Activated naive CD4-positive, alpha-beta T cell treated with anti-CD3 and anti-CD28 coated beads for 36 hours (primary cell): ENCODE data around the gene ZNF438. TPM values are rescaled to one million over a fixed set of nuclear protein-coding genes. Genes with fewer than 3 reads are reported as not detected.

Experiments used
- CTCF ChIA-PET: fragments of 350-600 bp; sonication (Branson Sonifier 250); formaldehyde crosslinking; loops from one replicate; lab custom pipeline; 2021; ENCODE audit warnings: antibody characterized with exemption; lab: Charles Lee
- DNase-seq: peaks from one replicate; pipeline ENCODE4 v3.0.0-alpha.2; 2020
- H3K27ac Mint-ChIP-seq: one replicate; pipeline ENCODE4 v1.8.0; 2021; ENCODE audit warnings: mild to moderate bottlenecking, mixed read lengths
- H3K27me3 Mint-ChIP-seq: one replicate; pipeline ENCODE4 v1.8.0; 2021; ENCODE audit warnings: low read depth, mixed read lengths
- H3K36me3 Mint-ChIP-seq: one replicate; pipeline ENCODE4 v1.8.0; 2021; ENCODE audit warnings: low read depth, mixed read lengths
- H3K4me1 Mint-ChIP-seq: one replicate; pipeline ENCODE4 v1.8.0; 2021; ENCODE audit warnings: low read depth, mixed read lengths
- H3K4me3 Mint-ChIP-seq: one replicate; pipeline ENCODE4 v1.8.0; 2021; ENCODE audit warnings: mild to moderate bottlenecking, moderate library complexity, mixed read lengths
- H3K9me3 Mint-ChIP-seq: one replicate; pipeline ENCODE4 v1.8.0; 2021; ENCODE audit warnings: mixed read lengths
- intact Hi-C: fragments of 100-400 bp; cut with micrococcal nuclease; formaldehyde crosslinking; loops from one replicate; pipeline ENCODE4 v1.15.1; 2023
- total RNA-seq, 2 experiments: library from RNA; stranded (reverse); gene quantifications; one replicate each; pipeline ENCODE4 v1.2.3, GENCODE V29; 2021

Gene ZNF438
- total RNA-seq, 2 experiments from 2014 or later: 2.4 to 2.6 TPM

GRCh38 chr10:30842894-30843293 is 188.8 kb downstream of the ZNF438 start:
- H3K27ac Mint-ChIP-seq: no peak overlapping the region
- H3K9me3 Mint-ChIP-seq: no peaks in the 10 kb centered on the region
- CTCF ChIA-PET: no interaction called here
- intact Hi-C loops: no loop called here
- no peaks in the 10 kb centered on the region for H3K4me1 Mint-ChIP-seq
- no peaks in the 10 kb centered on the region for H3K27me3 Mint-ChIP-seq
- no peak for DNase-seq
- H3K4me3 Mint-ChIP-seq: no peak overlapping the region
- no peaks in the 10 kb centered on the region for H3K36me3 Mint-ChIP-seq

- CTCF ChIA-PET: no interaction called here
- no peaks in the 10 kb centered on the region for H3K36me3 Mint-ChIP-seq
- no peak overlapping the region for H3K27ac Mint-ChIP-seq
- H3K4me1 Mint-ChIP-seq: no peaks in the 10 kb centered on the region
- H3K9me3 Mint-ChIP-seq: no peaks in the 10 kb centered on the region
- DNase-seq: no peak
- H3K4me3 Mint-ChIP-seq: no peak overlapping the region
- no peaks in the 10 kb centered on the region for H3K27me3 Mint-ChIP-seq
- intact Hi-C loops: no loop called here
Measured at GRCh38 chr10:30842185-30842584, 189.5 kb downstream of the ZNF438 start.

- Mint-ChIP-seq H3K4me1 (no peaks in the 10 kb centered on the region), H3K27ac (no peak overlapping the region), H3K36me3 (no peaks in the 10 kb centered on the region), H3K27me3 (no peaks in the 10 kb centered on the region), H3K4me3 (no peak overlapping the region), H3K9me3 (no peaks in the 10 kb centered on the region)
- intact Hi-C loops: no loop called here
- no peak for DNase-seq
- CTCF ChIA-PET: no interaction called here
Measured at GRCh38 chr10:30840395-30841050, 191.1 kb downstream of the ZNF438 start.

- H3K36me3 Mint-ChIP-seq: no peaks in the 10 kb centered on the region
- CTCF ChIA-PET: no interaction called here
- H3K4me1 Mint-ChIP-seq: no peaks in the 10 kb centered on the region
- no peak overlapping the region for H3K27ac Mint-ChIP-seq
- intact Hi-C loops: no loop called here
- no peaks in the 10 kb centered on the region for H3K9me3 Mint-ChIP-seq
- H3K4me3 Mint-ChIP-seq: no peak overlapping the region
- no peak for DNase-seq
- no peaks in the 10 kb centered on the region for H3K27me3 Mint-ChIP-seq
Measured at GRCh38 chr10:30839652-30840051, 192.0 kb downstream of the ZNF438 start.

GRCh38 chr10:30836406-30836805 is 195.3 kb downstream of the ZNF438 start:
- H3K4me3 Mint-ChIP-seq: no peak overlapping the region
- no peaks in the 10 kb centered on the region for H3K27me3 Mint-ChIP-seq
- H3K27ac Mint-ChIP-seq: no peak overlapping the region
- CTCF ChIA-PET: no interaction called here
- H3K4me1 Mint-ChIP-seq: no peaks in the 10 kb centered on the region
- no peaks in the 10 kb centered on the region for H3K9me3 Mint-ChIP-seq
- intact Hi-C loops: no loop called here
- no peaks in the 10 kb centered on the region for H3K36me3 Mint-ChIP-seq
- no peak for DNase-seq

GRCh38 chr10:30835146-30835545 is 196.5 kb downstream of the ZNF438 start:
- Mint-ChIP-seq H3K36me3 (no peaks in the 10 kb centered on the region), H3K27me3 (no peaks in the 10 kb centered on the region), H3K9me3 (no peaks in the 10 kb centered on the region), H3K4me1 (no peaks in the 10 kb centered on the region), H3K27ac (no peak overlapping the region), H3K4me3 (no peak overlapping the region)
- intact Hi-C loops: no loop called here
- CTCF ChIA-PET: no interaction called here
- no peak for DNase-seq

- no peak for DNase-seq
- Mint-ChIP-seq H3K27ac (no peak overlapping the region), H3K27me3 (no peaks in the 10 kb centered on the region), H3K9me3 (no peaks in the 10 kb centered on the region), H3K4me1 (no peaks in the 10 kb centered on the region), H3K4me3 (no peak overlapping the region), H3K36me3 (no peaks in the 10 kb centered on the region)
- CTCF ChIA-PET: interaction anchor here (0.6 to 1.4 kb wide), 2 partner anchors 13 to 37 kb away, joined by 3 to 6 read pairs; no protein-coding TSS in a partner anchor
- intact Hi-C loops: no loop called here
Measured at GRCh38 chr10:30834651-30835050, 197.0 kb downstream of the ZNF438 start.

GRCh38 chr10:30834153-30834552 is 197.5 kb downstream of the ZNF438 start:
- no peak overlapping the region for H3K4me3 Mint-ChIP-seq
- intact Hi-C loops: no loop called here

GRCh38 chr10:30833628-30833970 is 198.1 kb downstream of the ZNF438 start:
- Mint-ChIP-seq H3K9me3 (no peaks in the 10 kb centered on the region), H3K27me3 (no peaks in the 10 kb centered on the region), H3K27ac (no peak overlapping the region), H3K4me1 (no peaks in the 10 kb centered on the region), H3K36me3 (no peaks in the 10 kb centered on the region), H3K4me3 (no peak overlapping the region)
- CTCF ChIA-PET: interaction anchor here (1.4 kb wide), 1 partner anchor 14 kb away, joined by 6 read pairs; no protein-coding TSS in a partner anchor
- intact Hi-C loops: no loop called here
- DNase-seq: no peak

More at GRCh38 chr10:30834153-30834552, 197.5 kb downstream of the ZNF438 start:
- CTCF ChIA-PET: interaction anchor here (0.6 to 1.4 kb wide), 2 partner anchors 13 to 37 kb away, joined by 3 to 6 read pairs; no protein-coding TSS in a partner anchor
- no peaks in the 10 kb centered on the region for H3K4me1 Mint-ChIP-seq
- H3K36me3 Mint-ChIP-seq: no peaks in the 10 kb centered on the region
- no peaks in the 10 kb centered on the region for H3K27me3 Mint-ChIP-seq
- no peak for DNase-seq
- no peaks in the 10 kb centered on the region for H3K9me3 Mint-ChIP-seq
- no peak overlapping the region for H3K27ac Mint-ChIP-seq

GRCh38 chr10:30832749-30833627 is 198.7 kb downstream of the ZNF438 start:
- CTCF ChIA-PET: interaction anchor here (1.4 kb wide), 1 partner anchor 14 kb away, joined by 6 read pairs; no protein-coding TSS in a partner anchor
- Mint-ChIP-seq H3K36me3 (no peaks in the 10 kb centered on the region), H3K27me3 (no peaks in the 10 kb centered on the region), H3K4me1 (no peaks in the 10 kb centered on the region), H3K27ac (no peak overlapping the region), H3K9me3 (no peaks in the 10 kb centered on the region), H3K4me3 (no peak overlapping the region)
- intact Hi-C loops: no loop called here
- DNase-seq: no peak

GRCh38 chr10:30832001-30832748 is 199.5 kb downstream of the ZNF438 start:
- intact Hi-C loops: no loop called here
- DNase-seq: no peak
- Mint-ChIP-seq H3K9me3 (no peaks in the 10 kb centered on the region), H3K36me3 (no peaks in the 10 kb centered on the region), H3K27me3 (no peaks in the 10 kb centered on the region), H3K4me3 (no peak overlapping the region), H3K27ac (no peak overlapping the region), H3K4me1 (no peaks in the 10 kb centered on the region)
- CTCF ChIA-PET: no interaction called here

GRCh38 chr10:30831426-30831825 is 200.2 kb downstream of the ZNF438 start:
- H3K9me3 Mint-ChIP-seq: no peaks in the 10 kb centered on the region
- no peaks in the 10 kb centered on the region for H3K27me3 Mint-ChIP-seq
- CTCF ChIA-PET: no interaction called here
- H3K4me1 Mint-ChIP-seq: no peaks in the 10 kb centered on the region
- no peak overlapping the region for H3K27ac Mint-ChIP-seq
- no peak for DNase-seq
- H3K36me3 Mint-ChIP-seq: no peaks in the 10 kb centered on the region
- intact Hi-C loops: no loop called here
- H3K4me3 Mint-ChIP-seq: no peak overlapping the region
